ENCODE results near the gene KRT31. TPM values are rescaled to one million over a fixed set of nuclear protein-coding genes. Genes with fewer than 3 reads are reported as not detected.

The KRT31 gene
- total RNA-seq, 2 donors from 2014 or later: not detected

GRCh38 chr17:41418116-41418860, 20.9 kb upstream of the KRT31 start:
- Histone ChIP-seq H3K4me1 (replicated peaks) (peaks cover 3% of the 10 kb centered on the region), H3K27me3 (replicated peaks; ENCODE audit: insufficient read depth) (no peaks in the 10 kb centered on the region), H3K27ac (no peak overlapping the region), H3K9me3 (no peaks in the 10 kb centered on the region), H3K4me3 (no peak overlapping the region), H3K36me3 (no peaks in the 10 kb centered on the region)
- intact Hi-C loops (cut with DNase I): no loop called here
- WGBS: 69% methylated on average over 7 of the region's 7 CpGs
- DNase-seq (ENCODE audit: low spot score): no peak
- TF ChIP-seq CTCF (IDR thresholded peaks at IDR 0.05): no peak

GRCh38 chr17:41417576-41418015, 20.2 kb upstream of the KRT31 start:
- TF ChIP-seq CTCF (IDR thresholded peaks at IDR 0.05) (peak in 1 of 4 experiments; percentile 32), POLR2A (IDR thresholded peaks at IDR 0.05) (no peak)
- no peak for DNase-seq (ENCODE audit: low spot score)
- no peaks in the 10 kb centered on the region for H3K27me3 ChIP-seq (replicated peaks; ENCODE audit: insufficient read depth)
- 52% methylated on average over 4 of the region's 4 CpGs for WGBS
- H3K4me3 ChIP-seq: no peak overlapping the region
- no peaks in the 10 kb centered on the region for H3K9me3 ChIP-seq
- intact Hi-C loops (cut with DNase I): no loop called here
- no peak overlapping the region for H3K27ac ChIP-seq
- H3K36me3 ChIP-seq: no peaks in the 10 kb centered on the region
- H3K4me1 ChIP-seq (replicated peaks): peaks cover 3% of the 10 kb centered on the region

GRCh38 chr17:41417127-41417526, 19.7 kb upstream of the KRT31 start:
- no peak for DNase-seq (ENCODE audit: low spot score)
- 95% methylated on average over 6 of the region's 6 CpGs for WGBS
- Histone ChIP-seq H3K9me3 (no peaks in the 10 kb centered on the region), H3K27ac (no peak overlapping the region), H3K36me3 (no peaks in the 10 kb centered on the region), H3K27me3 (replicated peaks; ENCODE audit: insufficient read depth) (no peaks in the 10 kb centered on the region), H3K4me1 (replicated peaks) (peaks cover 3% of the 10 kb centered on the region), H3K4me3 (no peak overlapping the region)
- TF ChIP-seq POLR2AphosphoS5 (IDR thresholded peaks at IDR 0.05) (no peak), POLR2A (IDR thresholded peaks at IDR 0.05) (no peak), CTCF (IDR thresholded peaks at IDR 0.05) (no peak)
- intact Hi-C loops (cut with DNase I): no loop called here

GRCh38 chr17:41416479-41416878, 19.1 kb upstream of the KRT31 start:
- intact Hi-C loops (cut with DNase I): no loop called here
- Histone ChIP-seq H3K9me3 (no peaks in the 10 kb centered on the region), H3K27ac (no peak overlapping the region), H3K27me3 (replicated peaks; ENCODE audit: insufficient read depth) (no peaks in the 10 kb centered on the region), H3K4me1 (replicated peaks) (peaks cover 3% of the 10 kb centered on the region), H3K4me3 (no peak overlapping the region), H3K36me3 (no peaks in the 10 kb centered on the region)
- TF ChIP-seq POLR2AphosphoS5 (IDR thresholded peaks at IDR 0.05): no peak
- no peak for TF ChIP-seq POLR2A (IDR thresholded peaks at IDR 0.05)
- TF ChIP-seq CTCF (IDR thresholded peaks at IDR 0.05): no peak
- 90% methylated on average over 5 of the region's 5 CpGs for WGBS
- DNase-seq (ENCODE audit: low spot score): no peak

GRCh38 chr17:41415833-41416335, 18.5 kb upstream of the KRT31 start:
- DNase-seq (ENCODE audit: low spot score): no peak
- no peak overlapping the region for H3K4me3 ChIP-seq
- H3K36me3 ChIP-seq: no peaks in the 10 kb centered on the region
- TF ChIP-seq POLR2AphosphoS5 (IDR thresholded peaks at IDR 0.05) (peak; percentile 18), POLR2A (IDR thresholded peaks at IDR 0.05) (no peak)
- no peaks in the 10 kb centered on the region for H3K27me3 ChIP-seq (replicated peaks; ENCODE audit: insufficient read depth)
- no peak overlapping the region for H3K27ac ChIP-seq
- H3K4me1 ChIP-seq (replicated peaks): peaks cover 3% of the 10 kb centered on the region
- intact Hi-C loops (cut with DNase I): no loop called here
- H3K9me3 ChIP-seq: no peaks in the 10 kb centered on the region
- 67% methylated on average over 3 of the region's 3 CpGs for WGBS
